Right lobe of liver (tissue), 4 donors: ENCODE results near the gene SPEF1.

Experiments
- POLR2A ChIP-seq: fragments of 450-650 bp; IDR thresholded peaks from one replicate; pipeline ENCODE4 v1.6.1; 2017; ENCODE audit warnings: antibody characterized with exemption, mild to moderate bottlenecking
- TF ChIP-seq, protein P1 (sequence below), 4 donors: fragments of 200-600 bp in 3 of 4; fragments of 450-650 bp in 1 of 4; IDR thresholded peaks; one replicate each; pipeline versions ENCODE4 v1.5.1 to v1.8.0; 2016 to 2022; ENCODE audit warnings: antibody characterized with exemption in 4 of 4, mild to moderate bottlenecking in 2 of 4
- donor health status: DM: no; HTN: no; CAD: no.
- donor health status: DM: no; HTN: no; CAD: no.
- donor health status: DM: no; HTN: yes; CAD: no.

DNA sequence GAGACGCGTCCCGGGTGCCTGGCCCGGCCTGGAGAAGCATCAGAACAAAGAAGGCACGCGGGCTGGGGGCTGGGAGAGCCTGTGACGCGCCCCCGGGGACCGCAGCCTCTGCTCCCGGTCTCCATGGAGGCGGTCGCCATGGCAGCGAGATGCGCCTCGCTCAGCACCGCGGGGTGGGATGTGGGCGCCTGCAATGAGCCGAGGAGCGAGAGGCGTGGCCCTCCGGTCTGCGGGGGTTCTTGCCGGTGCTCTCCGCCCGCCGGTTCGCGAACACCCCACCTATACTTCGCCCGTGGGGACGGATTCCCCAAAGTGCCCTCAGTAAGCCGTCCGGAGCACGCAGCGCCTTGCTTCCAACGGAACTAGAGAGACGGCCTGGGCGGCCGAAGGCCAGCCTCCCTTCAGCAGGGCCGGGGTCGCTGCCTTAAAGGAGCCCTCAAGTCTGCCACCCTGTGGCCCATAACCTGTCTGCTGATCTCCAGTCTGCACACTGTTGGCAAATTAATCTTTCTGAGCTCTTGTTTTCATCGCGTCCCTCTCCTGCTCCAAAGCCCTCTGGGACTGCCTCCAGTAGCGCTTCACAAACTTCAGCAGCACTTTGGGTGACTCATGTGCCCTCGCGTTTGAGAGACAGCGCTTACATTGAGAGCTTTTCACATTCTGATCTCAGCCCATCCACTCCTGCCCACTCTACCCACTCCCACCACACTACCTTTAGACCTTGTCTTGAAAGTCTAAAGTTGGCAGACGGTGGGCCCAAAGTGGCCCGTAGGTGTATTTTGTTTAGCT, 12.7 kb downstream of the SPEF1 start:
- no peak for TF ChIP-seq POLR2A
- TF ChIP-seq, protein P1, sequence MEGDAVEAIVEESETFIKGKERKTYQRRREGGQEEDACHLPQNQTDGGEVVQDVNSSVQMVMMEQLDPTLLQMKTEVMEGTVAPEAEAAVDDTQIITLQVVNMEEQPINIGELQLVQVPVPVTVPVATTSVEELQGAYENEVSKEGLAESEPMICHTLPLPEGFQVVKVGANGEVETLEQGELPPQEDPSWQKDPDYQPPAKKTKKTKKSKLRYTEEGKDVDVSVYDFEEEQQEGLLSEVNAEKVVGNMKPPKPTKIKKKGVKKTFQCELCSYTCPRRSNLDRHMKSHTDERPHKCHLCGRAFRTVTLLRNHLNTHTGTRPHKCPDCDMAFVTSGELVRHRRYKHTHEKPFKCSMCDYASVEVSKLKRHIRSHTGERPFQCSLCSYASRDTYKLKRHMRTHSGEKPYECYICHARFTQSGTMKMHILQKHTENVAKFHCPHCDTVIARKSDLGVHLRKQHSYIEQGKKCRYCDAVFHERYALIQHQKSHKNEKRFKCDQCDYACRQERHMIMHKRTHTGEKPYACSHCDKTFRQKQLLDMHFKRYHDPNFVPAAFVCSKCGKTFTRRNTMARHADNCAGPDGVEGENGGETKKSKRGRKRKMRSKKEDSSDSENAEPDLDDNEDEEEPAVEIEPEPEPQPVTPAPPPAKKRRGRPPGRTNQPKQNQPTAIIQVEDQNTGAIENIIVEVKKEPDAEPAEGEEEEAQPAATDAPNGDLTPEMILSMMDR (IDR thresholded peaks at IDR 0.05): peak; percentile 34 to 56 (median 48)
